GM06990 (cell line): Measurements from ENCODE around the gene SGCE.

Source experiments
- DNase-seq: peaks from one replicate; pipeline ENCODE4 v3.0.0-alpha.2; 2011; ENCODE audit not compliant: insufficient read length; ENCODE audit errors: extremely low read depth
- H3K27me3 ChIP-seq: replicated peaks from 2 replicates; pipeline ENCODE4 v1.6.0; 2011; ENCODE audit warnings: low read length; ENCODE audit not compliant: control insufficient read depth, insufficient read depth
- H3K36me3 ChIP-seq: 2 replicates; pipeline ENCODE4 v1.5.1; 2011; ENCODE audit warnings: low read length; ENCODE audit not compliant: control insufficient read depth, insufficient read depth
- H3K4me3 ChIP-seq: replicated peaks from 2 replicates; pipeline ENCODE4 v1.5.1; 2011; ENCODE audit warnings: low read depth, mild to moderate bottlenecking, control low read depth, low read length
- CTCF ChIP-seq: IDR thresholded peaks from 2 replicates; pipeline ENCODE4 v1.5.1; 2011; ENCODE audit warnings: low read length, control low read depth, mild to moderate bottlenecking, inconsistent platforms; ENCODE audit not compliant: insufficient read depth, poor library complexity, severe bottlenecking

The SGCE gene

GRCh38 chr7:94656925-94657731 is 1.2 kb upstream of the SGCE start:
- Histone ChIP-seq H3K36me3 (no peaks in the 10 kb centered on the region), H3K4me3 (peak overlapping the region; percentile 65), H3K27me3 (no peaks in the 10 kb centered on the region)
- DNase-seq: peak; percentile 56
- no peak for TF ChIP-seq CTCF

- no peaks in the 10 kb centered on the region for H3K36me3 ChIP-seq
- H3K27me3 ChIP-seq: no peaks in the 10 kb centered on the region
- no peak for DNase-seq
- H3K4me3 ChIP-seq: peak overlapping the region; percentile 65
- TF ChIP-seq CTCF: no peak
Observed at GRCh38 chr7:94656658-94656924, 658 bp upstream of the SGCE start.

DNA sequence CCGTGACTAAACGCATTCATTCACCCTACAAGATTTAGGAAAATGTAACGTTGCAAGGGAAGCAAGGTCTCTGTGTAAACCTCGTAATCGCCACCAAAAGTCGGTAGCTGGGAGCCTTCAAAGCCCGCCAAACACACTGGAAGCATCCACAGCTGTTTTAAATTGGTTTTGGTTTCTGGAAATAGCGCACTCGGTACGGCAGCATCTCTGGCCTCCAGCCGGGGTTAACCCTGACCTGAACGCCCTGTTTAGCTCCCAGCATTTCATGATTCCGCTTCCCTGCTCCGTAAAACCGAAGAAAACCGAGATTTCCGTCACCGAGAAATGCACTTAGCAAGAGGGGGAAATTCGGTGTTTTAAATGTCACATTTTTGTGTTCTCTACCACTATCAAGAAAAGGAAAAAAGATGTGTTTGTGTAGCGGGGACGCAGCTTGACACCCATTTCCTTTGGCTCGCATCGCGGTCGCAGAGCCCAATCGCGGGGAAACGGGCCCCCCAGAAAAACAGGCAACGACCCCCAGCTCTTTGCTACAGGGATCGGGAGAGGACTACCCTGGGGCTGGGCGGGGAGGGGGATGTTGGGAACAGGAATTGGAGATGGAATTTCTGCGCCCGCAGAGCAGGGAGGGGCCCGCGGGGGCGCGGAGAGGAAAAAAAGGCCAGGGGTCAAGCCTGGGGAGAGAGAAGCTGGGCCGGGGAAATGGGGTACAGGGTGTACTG is 646 bp downstream of the SGCE start:
- H3K4me3 ChIP-seq: peak overlapping the region; percentile 70
- no peaks in the 10 kb centered on the region for H3K36me3 ChIP-seq
- TF ChIP-seq CTCF: no peak
- no peaks in the 10 kb centered on the region for H3K27me3 ChIP-seq
- DNase-seq: peak; percentile 41

DNA sequence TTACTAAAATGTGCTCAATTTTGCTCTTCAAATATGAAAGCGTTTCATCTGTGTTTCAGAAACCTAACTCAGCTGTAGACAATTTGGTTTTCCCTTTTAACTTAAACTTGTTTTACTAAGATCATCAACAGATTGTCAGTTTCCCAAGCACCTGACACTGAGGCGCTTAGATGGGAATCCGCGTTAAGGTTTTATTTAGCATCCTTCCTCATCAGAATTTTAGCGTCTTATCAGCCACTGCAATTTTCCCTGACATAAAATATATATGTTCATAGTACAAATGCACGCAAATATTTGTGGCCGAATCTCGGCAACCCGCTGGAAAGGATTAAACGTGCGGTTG is 1.2 kb downstream of the SGCE start:
- DNase-seq: no peak
- Histone ChIP-seq H3K4me3 (peak overlapping the region; percentile 70), H3K36me3 (no peaks in the 10 kb centered on the region), H3K27me3 (no peaks in the 10 kb centered on the region)
- no peak for TF ChIP-seq CTCF

DNA sequence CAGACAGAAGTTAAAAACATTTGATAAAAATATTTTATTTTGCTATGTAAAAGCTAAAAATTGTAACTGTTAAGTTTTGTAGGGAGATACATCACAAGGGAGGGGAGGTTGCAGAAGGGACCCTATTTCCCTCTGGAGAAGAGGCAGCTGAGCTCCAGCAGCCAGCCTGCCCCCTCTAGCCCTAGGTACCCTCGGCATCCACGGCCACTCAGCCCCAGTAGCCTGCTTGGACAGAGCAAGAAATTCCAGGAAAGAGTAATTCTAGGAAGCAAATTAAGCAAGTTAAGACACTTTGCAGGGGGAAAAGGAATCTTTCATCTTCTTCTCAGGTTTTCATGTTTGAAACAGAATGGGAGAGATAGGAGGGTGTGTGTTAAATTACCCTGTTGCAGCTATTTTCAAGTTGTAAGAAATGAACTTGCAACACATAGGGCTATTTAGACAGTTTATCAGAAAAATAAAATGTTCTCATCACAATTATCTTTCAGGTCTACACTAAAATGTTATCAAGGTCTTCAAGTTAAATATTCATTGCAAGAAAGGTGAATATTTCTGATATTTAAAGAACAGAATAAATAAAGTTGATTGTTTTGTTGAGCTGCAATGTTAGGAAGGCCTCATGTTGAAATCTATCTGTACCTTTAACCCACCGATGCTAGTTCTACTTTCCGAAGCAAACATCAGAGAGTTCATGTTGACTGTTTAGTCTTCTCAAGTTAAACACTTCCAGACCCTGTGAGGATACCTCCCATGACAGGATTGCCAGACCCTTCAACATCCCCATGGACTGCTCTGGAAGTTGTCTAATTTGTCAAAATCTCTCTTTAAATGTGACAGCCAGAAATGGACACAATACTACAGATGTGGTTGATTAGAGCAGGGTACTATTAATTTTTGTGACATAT is 5.5 kb downstream of the SGCE start:
- TF ChIP-seq CTCF: no peak
- no peak for DNase-seq
- Histone ChIP-seq H3K36me3 (no peaks in the 10 kb centered on the region), H3K27me3 (no peaks in the 10 kb centered on the region), H3K4me3 (no peak overlapping the region)
